GM23338 (cell line): ENCODE results near the gene ZNF691.

Experiments
- CREB1 ChIP-seq: fragments of 250-450 bp; sonication (Bioruptor Pico); IDR thresholded peaks from 2 replicates; pipeline ENCODE4 v1.5.0; 2020; ENCODE audit warnings: low read depth, mild to moderate bottlenecking, moderate library complexity
- EZH2 ChIP-seq: fragments of 200-600 bp; sonication (generic); IDR thresholded peaks from one replicate; pipeline ENCODE4 v1.8.0; 2017; ENCODE audit warnings: antibody characterized with exemption, mild to moderate bottlenecking, low read depth; ENCODE audit not compliant: unreplicated experiment
- EZH2phosphoT487 ChIP-seq: fragments of 200-600 bp; sonication (generic); IDR thresholded peaks from one replicate; pipeline ENCODE4 v1.8.1; 2018; ENCODE audit warnings: antibody characterized with exemption; ENCODE audit not compliant: unreplicated experiment
- JUNB ChIP-seq: IDR thresholded peaks from one replicate; pipeline ENCODE4 v1.6.1; 2016; ENCODE audit warnings: antibody characterized with exemption; ENCODE audit not compliant: unreplicated experiment
- NANOG ChIP-seq: IDR thresholded peaks from 2 replicates; pipeline ENCODE4 v1.6.1; 2016; ENCODE audit warnings: antibody characterized with exemption, borderline replicate concordance
- POLR2AphosphoS5 ChIP-seq: IDR thresholded peaks from 2 replicates; pipeline ENCODE4 v1.6.1; 2016; ENCODE audit warnings: antibody characterized with exemption, low read depth
- STAT1 ChIP-seq: IDR thresholded peaks from one replicate; pipeline ENCODE4 v1.6.1; 2016; ENCODE audit warnings: antibody characterized with exemption; ENCODE audit not compliant: unreplicated experiment
- ZNF331 ChIP-seq: fragments of 250-450 bp; sonication (Bioruptor Pico); IDR thresholded peaks from 2 replicates; pipeline ENCODE4 v1.5.0; 2020; ENCODE audit warnings: low read depth, mild to moderate bottlenecking, moderate library complexity
- TF ChIP-seq, protein P1 (sequence below), 2 experiments: fragments of 200-600 bp in 1 of 2; sonication (generic) in 1 of 2; conservative IDR thresholded peaks; 2 replicates each; pipeline versions ENCODE4 v1.5.1 to v1.6.1; 2016 to 2017; ENCODE audit warnings: antibody characterized with exemption in 2 of 2, low read depth in 2 of 2, mild to moderate bottlenecking in 2 of 2, moderate library complexity in 1 of 2
- TF ChIP-seq, protein P2 (sequence below): fragments of 250-450 bp; sonication (Bioruptor Pico); IDR thresholded peaks from 2 replicates; pipeline ENCODE4 v1.5.0; 2020; ENCODE audit warnings: mild to moderate bottlenecking, moderate library complexity
- TF ChIP-seq, protein P3 (sequence below): IDR thresholded peaks from one replicate; pipeline ENCODE4 v1.6.1; 2018; ENCODE audit warnings: antibody characterized with exemption; ENCODE audit not compliant: unreplicated experiment
- TF ChIP-seq, protein P4 (sequence below): IDR thresholded peaks from 2 replicates; pipeline ENCODE4 v1.6.1; 2016; ENCODE audit warnings: antibody characterized with exemption

DNA sequence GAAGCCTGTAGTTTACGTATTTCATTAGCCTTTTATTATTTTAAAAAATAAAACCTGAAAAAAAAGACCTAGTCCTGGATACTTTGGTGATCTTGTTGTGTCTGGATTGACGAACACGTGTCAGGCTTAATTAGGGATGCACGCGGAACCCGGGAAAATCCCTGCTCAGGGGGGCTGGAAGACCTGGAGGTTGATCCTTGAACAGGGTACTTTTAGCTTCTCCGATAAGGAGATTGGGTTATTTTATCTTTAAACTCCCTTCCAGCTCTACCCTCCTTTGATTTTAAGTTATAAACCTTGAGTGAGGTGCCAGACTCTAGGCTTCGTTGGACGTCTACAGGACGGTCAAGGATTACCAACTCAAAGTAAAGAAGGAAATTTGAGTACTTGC is 552 bp upstream of the ZNF691 start:
- TF ChIP-seq JUNB: no peak
- TF ChIP-seq, protein P1, sequence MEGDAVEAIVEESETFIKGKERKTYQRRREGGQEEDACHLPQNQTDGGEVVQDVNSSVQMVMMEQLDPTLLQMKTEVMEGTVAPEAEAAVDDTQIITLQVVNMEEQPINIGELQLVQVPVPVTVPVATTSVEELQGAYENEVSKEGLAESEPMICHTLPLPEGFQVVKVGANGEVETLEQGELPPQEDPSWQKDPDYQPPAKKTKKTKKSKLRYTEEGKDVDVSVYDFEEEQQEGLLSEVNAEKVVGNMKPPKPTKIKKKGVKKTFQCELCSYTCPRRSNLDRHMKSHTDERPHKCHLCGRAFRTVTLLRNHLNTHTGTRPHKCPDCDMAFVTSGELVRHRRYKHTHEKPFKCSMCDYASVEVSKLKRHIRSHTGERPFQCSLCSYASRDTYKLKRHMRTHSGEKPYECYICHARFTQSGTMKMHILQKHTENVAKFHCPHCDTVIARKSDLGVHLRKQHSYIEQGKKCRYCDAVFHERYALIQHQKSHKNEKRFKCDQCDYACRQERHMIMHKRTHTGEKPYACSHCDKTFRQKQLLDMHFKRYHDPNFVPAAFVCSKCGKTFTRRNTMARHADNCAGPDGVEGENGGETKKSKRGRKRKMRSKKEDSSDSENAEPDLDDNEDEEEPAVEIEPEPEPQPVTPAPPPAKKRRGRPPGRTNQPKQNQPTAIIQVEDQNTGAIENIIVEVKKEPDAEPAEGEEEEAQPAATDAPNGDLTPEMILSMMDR (conservative IDR thresholded peaks at IDR 0.05; ENCODE audit: low read depth in 2 of 2): no peak
- no peak for TF ChIP-seq EZH2
- no peak for TF ChIP-seq EZH2phosphoT487
- TF ChIP-seq POLR2AphosphoS5: no peak
- TF ChIP-seq, protein P2, sequence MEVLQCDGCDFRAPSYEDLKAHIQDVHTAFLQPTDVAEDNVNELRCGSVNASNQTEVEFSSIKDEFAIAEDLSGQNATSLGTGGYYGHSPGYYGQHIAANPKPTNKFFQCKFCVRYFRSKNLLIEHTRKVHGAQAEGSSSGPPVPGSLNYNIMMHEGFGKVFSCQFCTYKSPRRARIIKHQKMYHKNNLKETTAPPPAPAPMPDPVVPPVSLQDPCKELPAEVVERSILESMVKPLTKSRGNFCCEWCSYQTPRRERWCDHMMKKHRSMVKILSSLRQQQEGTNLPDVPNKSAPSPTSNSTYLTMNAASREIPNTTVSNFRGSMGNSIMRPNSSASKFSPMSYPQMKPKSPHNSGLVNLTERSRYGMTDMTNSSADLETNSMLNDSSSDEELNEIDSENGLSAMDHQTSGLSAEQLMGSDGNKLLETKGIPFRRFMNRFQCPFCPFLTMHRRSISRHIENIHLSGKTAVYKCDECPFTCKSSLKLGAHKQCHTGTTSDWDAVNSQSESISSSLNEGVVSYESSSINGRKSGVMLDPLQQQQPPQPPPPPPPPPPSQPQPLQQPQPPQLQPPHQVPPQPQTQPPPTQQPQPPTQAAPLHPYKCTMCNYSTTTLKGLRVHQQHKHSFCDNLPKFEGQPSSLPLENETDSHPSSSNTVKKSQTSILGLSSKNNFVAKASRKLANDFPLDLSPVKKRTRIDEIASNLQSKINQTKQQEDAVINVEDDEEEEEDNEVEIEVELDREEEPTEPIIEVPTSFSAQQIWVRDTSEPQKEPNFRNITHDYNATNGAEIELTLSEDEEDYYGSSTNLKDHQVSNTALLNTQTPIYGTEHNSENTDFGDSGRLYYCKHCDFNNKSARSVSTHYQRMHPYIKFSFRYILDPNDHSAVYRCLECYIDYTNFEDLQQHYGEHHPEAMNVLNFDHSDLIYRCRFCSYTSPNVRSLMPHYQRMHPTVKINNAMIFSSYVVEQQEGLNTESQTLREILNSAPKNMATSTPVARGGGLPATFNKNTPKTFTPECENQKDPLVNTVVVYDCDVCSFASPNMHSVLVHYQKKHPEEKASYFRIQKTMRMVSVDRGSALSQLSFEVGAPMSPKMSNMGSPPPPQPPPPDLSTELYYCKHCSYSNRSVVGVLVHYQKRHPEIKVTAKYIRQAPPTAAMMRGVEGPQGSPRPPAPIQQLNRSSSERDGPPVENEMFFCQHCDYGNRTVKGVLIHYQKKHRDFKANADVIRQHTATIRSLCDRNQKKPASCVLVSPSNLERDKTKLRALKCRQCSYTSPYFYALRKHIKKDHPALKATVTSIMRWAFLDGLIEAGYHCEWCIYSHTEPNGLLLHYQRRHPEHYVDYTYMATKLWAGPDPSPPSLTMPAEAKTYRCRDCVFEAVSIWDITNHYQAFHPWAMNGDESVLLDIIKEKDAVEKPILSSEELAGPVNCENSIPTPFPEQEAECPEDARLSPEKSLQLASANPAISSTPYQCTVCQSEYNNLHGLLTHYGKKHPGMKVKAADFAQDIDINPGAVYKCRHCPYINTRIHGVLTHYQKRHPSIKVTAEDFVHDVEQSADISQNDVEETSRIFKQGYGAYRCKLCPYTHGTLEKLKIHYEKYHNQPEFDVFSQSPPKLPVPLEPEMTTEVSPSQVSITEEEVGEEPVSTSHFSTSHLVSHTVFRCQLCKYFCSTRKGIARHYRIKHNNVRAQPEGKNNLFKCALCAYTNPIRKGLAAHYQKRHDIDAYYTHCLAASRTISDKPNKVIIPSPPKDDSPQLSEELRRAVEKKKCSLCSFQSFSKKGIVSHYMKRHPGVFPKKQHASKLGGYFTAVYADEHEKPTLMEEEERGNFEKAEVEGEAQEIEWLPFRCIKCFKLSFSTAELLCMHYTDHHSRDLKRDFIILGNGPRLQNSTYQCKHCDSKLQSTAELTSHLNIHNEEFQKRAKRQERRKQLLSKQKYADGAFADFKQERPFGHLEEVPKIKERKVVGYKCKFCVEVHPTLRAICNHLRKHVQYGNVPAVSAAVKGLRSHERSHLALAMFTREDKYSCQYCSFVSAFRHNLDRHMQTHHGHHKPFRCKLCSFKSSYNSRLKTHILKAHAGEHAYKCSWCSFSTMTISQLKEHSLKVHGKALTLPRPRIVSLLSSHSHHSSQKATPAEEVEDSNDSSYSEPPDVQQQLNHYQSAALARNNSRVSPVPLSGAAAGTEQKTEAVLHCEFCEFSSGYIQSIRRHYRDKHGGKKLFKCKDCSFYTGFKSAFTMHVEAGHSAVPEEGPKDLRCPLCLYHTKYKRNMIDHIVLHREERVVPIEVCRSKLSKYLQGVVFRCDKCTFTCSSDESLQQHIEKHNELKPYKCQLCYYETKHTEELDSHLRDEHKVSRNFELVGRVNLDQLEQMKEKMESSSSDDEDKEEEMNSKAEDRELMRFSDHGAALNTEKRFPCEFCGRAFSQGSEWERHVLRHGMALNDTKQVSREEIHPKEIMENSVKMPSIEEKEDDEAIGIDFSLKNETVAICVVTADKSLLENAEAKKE: no peak
- TF ChIP-seq NANOG: no peak
- no peak for TF ChIP-seq CREB1 (CRISPR knock-in tag)
- TF ChIP-seq, protein P3, sequence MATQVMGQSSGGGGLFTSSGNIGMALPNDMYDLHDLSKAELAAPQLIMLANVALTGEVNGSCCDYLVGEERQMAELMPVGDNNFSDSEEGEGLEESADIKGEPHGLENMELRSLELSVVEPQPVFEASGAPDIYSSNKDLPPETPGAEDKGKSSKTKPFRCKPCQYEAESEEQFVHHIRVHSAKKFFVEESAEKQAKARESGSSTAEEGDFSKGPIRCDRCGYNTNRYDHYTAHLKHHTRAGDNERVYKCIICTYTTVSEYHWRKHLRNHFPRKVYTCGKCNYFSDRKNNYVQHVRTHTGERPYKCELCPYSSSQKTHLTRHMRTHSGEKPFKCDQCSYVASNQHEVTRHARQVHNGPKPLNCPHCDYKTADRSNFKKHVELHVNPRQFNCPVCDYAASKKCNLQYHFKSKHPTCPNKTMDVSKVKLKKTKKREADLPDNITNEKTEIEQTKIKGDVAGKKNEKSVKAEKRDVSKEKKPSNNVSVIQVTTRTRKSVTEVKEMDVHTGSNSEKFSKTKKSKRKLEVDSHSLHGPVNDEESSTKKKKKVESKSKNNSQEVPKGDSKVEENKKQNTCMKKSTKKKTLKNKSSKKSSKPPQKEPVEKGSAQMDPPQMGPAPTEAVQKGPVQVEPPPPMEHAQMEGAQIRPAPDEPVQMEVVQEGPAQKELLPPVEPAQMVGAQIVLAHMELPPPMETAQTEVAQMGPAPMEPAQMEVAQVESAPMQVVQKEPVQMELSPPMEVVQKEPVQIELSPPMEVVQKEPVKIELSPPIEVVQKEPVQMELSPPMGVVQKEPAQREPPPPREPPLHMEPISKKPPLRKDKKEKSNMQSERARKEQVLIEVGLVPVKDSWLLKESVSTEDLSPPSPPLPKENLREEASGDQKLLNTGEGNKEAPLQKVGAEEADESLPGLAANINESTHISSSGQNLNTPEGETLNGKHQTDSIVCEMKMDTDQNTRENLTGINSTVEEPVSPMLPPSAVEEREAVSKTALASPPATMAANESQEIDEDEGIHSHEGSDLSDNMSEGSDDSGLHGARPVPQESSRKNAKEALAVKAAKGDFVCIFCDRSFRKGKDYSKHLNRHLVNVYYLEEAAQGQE: no peak
- no peak for TF ChIP-seq ZNF331 (CRISPR knock-in tag)
- TF ChIP-seq STAT1: no peak
- TF ChIP-seq, protein P4, sequence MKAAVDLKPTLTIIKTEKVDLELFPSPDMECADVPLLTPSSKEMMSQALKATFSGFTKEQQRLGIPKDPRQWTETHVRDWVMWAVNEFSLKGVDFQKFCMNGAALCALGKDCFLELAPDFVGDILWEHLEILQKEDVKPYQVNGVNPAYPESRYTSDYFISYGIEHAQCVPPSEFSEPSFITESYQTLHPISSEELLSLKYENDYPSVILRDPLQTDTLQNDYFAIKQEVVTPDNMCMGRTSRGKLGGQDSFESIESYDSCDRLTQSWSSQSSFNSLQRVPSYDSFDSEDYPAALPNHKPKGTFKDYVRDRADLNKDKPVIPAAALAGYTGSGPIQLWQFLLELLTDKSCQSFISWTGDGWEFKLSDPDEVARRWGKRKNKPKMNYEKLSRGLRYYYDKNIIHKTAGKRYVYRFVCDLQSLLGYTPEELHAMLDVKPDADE: no peak
